WTC11 (cell line): ENCODE results near the gene GTSE1. TPM values are rescaled to one million over a fixed set of nuclear protein-coding genes. Genes with fewer than 3 reads are reported as not detected.

ENCODE experiments used
- ELF4 ChIP-seq: sonication (generic); formaldehyde crosslinking; IDR thresholded peaks from 2 replicates; pipeline ENCODE4 v1.8.1; 2022; ENCODE audit warnings: low read depth, mild to moderate bottlenecking, moderate library complexity, missing genetic modification reagents
- FOXP1 ChIP-seq: sonication (generic); formaldehyde crosslinking; IDR thresholded peaks from 2 replicates; pipeline ENCODE4 v1.8.0; 2022; ENCODE audit warnings: missing genetic modification reagents, mild to moderate bottlenecking, moderate library complexity, borderline replicate concordance
- JUN ChIP-seq: sonication (generic); formaldehyde crosslinking; IDR thresholded peaks from 2 replicates; pipeline ENCODE4 v1.8.0; 2023; ENCODE audit warnings: mild to moderate bottlenecking, missing genetic modification reagents
- OVOL2 ChIP-seq: fragments of 250-450 bp; sonication (Bioruptor Pico); IDR thresholded peaks from 2 replicates; pipeline ENCODE4 v1.9.0; 2021; ENCODE audit warnings: mild to moderate bottlenecking, borderline replicate concordance
- PRRX2 ChIP-seq: fragments of 250-450 bp; sonication (Bioruptor Pico); IDR thresholded peaks from 2 replicates; pipeline ENCODE4 v1.8.0; 2021; ENCODE audit warnings: mild to moderate bottlenecking
- RORB ChIP-seq: fragments of 250-450 bp; sonication (Bioruptor Pico); IDR thresholded peaks from 2 replicates; pipeline ENCODE4 v1.9.0; 2021; ENCODE audit warnings: mild to moderate bottlenecking
- SP1 ChIP-seq: sonication (generic); formaldehyde crosslinking; conservative IDR thresholded peaks from 2 replicates; pipeline ENCODE4 v1.8.1; 2022; ENCODE audit warnings: missing genetic modification reagents
- TCF7 ChIP-seq: sonication (generic); formaldehyde crosslinking; IDR thresholded peaks from 2 replicates; pipeline ENCODE4 v1.8.0; 2022; ENCODE audit warnings: mild to moderate bottlenecking, low read depth, missing genetic modification reagents, moderate library complexity
- ZNF219 ChIP-seq: sonication (generic); formaldehyde crosslinking; IDR thresholded peaks from 2 replicates; pipeline ENCODE4 v1.8.0; 2023; ENCODE audit warnings: missing genetic modification reagents, mild to moderate bottlenecking, borderline replicate concordance
- ZNF416 ChIP-seq: fragments of 250-450 bp; sonication (Bioruptor Pico); IDR thresholded peaks from 2 replicates; pipeline ENCODE4 v1.9.0; 2021; ENCODE audit warnings: mild to moderate bottlenecking, inconsistent platforms
- ZNF671 ChIP-seq: fragments of 250-450 bp; sonication (Bioruptor Pico); IDR thresholded peaks from 2 replicates; pipeline ENCODE4 v1.8.0; 2021; ENCODE audit warnings: mild to moderate bottlenecking
- total RNA-seq: library from RNA; stranded (reverse); gene quantifications from 3 replicates; pipeline ENCODE4 v1.2.3, GENCODE V29; 2021
- TF ChIP-seq, protein P1 (sequence below): fragments of 250-450 bp; sonication (Bioruptor Pico); IDR thresholded peaks from 2 replicates; pipeline ENCODE4 v1.9.0; 2021; ENCODE audit warnings: mild to moderate bottlenecking
- TF ChIP-seq, protein P2 (sequence below): sonication (generic); formaldehyde crosslinking; IDR thresholded peaks from 2 replicates; pipeline ENCODE4 v1.8.1; 2023; ENCODE audit warnings: mild to moderate bottlenecking, missing genetic modification reagents, borderline replicate concordance
- TF ChIP-seq, protein P3 (sequence below): sonication (generic); formaldehyde crosslinking; IDR thresholded peaks from 2 replicates; pipeline ENCODE4 v1.8.1; 2023; ENCODE audit warnings: mild to moderate bottlenecking, missing genetic modification reagents
- TF ChIP-seq, protein P4 (sequence below): sonication (generic); formaldehyde crosslinking; conservative IDR thresholded peaks from 2 replicates; pipeline ENCODE4 v1.8.1; 2023; ENCODE audit warnings: mild to moderate bottlenecking, low read depth, missing genetic modification reagents, moderate library complexity
- TF ChIP-seq, protein P5 (sequence below): sonication (generic); formaldehyde crosslinking; IDR thresholded peaks from 2 replicates; pipeline ENCODE4 v1.8.0; 2023; ENCODE audit warnings: missing genetic modification reagents
- TF ChIP-seq, protein P6 (sequence below): sonication (generic); formaldehyde crosslinking; conservative IDR thresholded peaks from 2 replicates; pipeline ENCODE4 v1.8.1; 2022; ENCODE audit warnings: mild to moderate bottlenecking, missing genetic modification reagents
- TF ChIP-seq, protein P7 (sequence below): fragments of 250-450 bp; sonication (Bioruptor Pico); conservative IDR thresholded peaks from 2 replicates; pipeline ENCODE4 v1.9.0; 2021; ENCODE audit warnings: mild to moderate bottlenecking
- TF ChIP-seq, protein P8 (sequence below): sonication (generic); formaldehyde crosslinking; IDR thresholded peaks from 2 replicates; pipeline ENCODE4 v1.8.1; 2022; ENCODE audit warnings: low read depth, missing genetic modification reagents, borderline replicate concordance

The GTSE1 gene
- total RNA-seq, 1 experiment from 2014 or later, result 56.1 TPM

DNA sequence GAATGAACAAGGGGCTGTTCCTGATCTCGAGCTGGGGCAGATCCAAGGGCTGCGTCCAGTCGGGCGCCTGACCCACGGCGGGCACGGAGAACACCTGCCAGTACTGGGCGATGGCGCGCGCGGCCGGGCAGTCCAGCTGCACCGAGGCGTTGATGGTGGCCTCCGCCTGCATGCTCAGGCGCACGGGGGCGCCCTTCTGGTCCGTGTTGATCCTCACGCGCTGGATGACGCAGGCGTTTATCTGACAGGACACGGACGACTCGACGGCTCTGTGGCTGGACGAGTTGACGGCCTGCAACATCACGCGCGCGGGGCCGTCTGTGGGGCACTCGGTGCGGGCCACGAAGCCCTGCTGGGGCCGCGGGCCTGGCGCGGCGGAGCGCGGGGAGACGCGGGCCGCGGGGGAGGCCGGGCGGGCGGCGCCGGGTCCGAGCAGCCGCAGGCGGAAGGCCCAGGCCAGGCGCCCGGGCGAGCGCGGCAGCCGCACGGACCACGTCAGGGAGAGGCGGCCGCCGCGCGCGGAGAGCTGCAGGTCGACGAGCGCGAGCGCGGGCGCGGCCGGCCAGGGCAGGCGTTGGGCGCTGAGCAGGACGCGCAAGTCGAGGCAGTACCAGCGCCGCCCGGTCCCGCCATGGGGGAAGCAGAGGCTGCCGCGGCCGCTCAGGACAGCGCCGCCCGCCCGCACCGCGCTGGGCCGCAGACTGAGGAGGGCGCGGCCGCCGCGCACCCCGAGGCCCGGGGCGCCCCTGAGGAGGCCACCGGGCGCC, 34.0 kb upstream of the GTSE1 start (continued):
- TF ChIP-seq, protein P1, sequence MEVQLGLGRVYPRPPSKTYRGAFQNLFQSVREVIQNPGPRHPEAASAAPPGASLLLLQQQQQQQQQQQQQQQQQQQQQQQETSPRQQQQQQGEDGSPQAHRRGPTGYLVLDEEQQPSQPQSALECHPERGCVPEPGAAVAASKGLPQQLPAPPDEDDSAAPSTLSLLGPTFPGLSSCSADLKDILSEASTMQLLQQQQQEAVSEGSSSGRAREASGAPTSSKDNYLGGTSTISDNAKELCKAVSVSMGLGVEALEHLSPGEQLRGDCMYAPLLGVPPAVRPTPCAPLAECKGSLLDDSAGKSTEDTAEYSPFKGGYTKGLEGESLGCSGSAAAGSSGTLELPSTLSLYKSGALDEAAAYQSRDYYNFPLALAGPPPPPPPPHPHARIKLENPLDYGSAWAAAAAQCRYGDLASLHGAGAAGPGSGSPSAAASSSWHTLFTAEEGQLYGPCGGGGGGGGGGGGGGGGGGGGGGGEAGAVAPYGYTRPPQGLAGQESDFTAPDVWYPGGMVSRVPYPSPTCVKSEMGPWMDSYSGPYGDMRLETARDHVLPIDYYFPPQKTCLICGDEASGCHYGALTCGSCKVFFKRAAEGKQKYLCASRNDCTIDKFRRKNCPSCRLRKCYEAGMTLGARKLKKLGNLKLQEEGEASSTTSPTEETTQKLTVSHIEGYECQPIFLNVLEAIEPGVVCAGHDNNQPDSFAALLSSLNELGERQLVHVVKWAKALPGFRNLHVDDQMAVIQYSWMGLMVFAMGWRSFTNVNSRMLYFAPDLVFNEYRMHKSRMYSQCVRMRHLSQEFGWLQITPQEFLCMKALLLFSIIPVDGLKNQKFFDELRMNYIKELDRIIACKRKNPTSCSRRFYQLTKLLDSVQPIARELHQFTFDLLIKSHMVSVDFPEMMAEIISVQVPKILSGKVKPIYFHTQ (CRISPR knock-in tag), result no peak
- TF ChIP-seq, protein P2, sequence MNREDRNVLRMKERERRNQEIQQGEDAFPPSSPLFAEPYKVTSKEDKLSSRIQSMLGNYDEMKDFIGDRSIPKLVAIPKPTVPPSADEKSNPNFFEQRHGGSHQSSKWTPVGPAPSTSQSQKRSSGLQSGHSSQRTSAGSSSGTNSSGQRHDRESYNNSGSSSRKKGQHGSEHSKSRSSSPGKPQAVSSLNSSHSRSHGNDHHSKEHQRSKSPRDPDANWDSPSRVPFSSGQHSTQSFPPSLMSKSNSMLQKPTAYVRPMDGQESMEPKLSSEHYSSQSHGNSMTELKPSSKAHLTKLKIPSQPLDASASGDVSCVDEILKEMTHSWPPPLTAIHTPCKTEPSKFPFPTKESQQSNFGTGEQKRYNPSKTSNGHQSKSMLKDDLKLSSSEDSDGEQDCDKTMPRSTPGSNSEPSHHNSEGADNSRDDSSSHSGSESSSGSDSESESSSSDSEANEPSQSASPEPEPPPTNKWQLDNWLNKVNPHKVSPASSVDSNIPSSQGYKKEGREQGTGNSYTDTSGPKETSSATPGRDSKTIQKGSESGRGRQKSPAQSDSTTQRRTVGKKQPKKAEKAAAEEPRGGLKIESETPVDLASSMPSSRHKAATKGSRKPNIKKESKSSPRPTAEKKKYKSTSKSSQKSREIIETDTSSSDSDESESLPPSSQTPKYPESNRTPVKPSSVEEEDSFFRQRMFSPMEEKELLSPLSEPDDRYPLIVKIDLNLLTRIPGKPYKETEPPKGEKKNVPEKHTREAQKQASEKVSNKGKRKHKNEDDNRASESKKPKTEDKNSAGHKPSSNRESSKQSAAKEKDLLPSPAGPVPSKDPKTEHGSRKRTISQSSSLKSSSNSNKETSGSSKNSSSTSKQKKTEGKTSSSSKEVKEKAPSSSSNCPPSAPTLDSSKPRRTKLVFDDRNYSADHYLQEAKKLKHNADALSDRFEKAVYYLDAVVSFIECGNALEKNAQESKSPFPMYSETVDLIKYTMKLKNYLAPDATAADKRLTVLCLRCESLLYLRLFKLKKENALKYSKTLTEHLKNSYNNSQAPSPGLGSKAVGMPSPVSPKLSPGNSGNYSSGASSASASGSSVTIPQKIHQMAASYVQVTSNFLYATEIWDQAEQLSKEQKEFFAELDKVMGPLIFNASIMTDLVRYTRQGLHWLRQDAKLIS (CRISPR knock-in tag), result peak; percentile 58; the same call in 1 of the 2 replicates
- TF ChIP-seq FOXP1 (CRISPR knock-in tag), result peak; percentile 98
- TF ChIP-seq, protein P3, sequence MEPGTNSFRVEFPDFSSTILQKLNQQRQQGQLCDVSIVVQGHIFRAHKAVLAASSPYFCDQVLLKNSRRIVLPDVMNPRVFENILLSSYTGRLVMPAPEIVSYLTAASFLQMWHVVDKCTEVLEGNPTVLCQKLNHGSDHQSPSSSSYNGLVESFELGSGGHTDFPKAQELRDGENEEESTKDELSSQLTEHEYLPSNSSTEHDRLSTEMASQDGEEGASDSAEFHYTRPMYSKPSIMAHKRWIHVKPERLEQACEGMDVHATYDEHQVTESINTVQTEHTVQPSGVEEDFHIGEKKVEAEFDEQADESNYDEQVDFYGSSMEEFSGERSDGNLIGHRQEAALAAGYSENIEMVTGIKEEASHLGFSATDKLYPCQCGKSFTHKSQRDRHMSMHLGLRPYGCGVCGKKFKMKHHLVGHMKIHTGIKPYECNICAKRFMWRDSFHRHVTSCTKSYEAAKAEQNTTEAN (CRISPR knock-in tag), result peak; percentile 89
- TF ChIP-seq, protein P4, sequence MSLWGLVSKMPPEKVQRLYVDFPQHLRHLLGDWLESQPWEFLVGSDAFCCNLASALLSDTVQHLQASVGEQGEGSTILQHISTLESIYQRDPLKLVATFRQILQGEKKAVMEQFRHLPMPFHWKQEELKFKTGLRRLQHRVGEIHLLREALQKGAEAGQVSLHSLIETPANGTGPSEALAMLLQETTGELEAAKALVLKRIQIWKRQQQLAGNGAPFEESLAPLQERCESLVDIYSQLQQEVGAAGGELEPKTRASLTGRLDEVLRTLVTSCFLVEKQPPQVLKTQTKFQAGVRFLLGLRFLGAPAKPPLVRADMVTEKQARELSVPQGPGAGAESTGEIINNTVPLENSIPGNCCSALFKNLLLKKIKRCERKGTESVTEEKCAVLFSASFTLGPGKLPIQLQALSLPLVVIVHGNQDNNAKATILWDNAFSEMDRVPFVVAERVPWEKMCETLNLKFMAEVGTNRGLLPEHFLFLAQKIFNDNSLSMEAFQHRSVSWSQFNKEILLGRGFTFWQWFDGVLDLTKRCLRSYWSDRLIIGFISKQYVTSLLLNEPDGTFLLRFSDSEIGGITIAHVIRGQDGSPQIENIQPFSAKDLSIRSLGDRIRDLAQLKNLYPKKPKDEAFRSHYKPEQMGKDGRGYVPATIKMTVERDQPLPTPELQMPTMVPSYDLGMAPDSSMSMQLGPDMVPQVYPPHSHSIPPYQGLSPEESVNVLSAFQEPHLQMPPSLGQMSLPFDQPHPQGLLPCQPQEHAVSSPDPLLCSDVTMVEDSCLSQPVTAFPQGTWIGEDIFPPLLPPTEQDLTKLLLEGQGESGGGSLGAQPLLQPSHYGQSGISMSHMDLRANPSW (CRISPR knock-in tag), result no peak
- no peak for TF ChIP-seq ZNF671
- TF ChIP-seq, protein P5, sequence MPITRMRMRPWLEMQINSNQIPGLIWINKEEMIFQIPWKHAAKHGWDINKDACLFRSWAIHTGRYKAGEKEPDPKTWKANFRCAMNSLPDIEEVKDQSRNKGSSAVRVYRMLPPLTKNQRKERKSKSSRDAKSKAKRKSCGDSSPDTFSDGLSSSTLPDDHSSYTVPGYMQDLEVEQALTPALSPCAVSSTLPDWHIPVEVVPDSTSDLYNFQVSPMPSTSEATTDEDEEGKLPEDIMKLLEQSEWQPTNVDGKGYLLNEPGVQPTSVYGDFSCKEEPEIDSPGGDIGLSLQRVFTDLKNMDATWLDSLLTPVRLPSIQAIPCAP (CRISPR knock-in tag), result peak; percentile 88; the same call in 1 of the 2 replicates
- TF ChIP-seq RORB (CRISPR knock-in tag), result no peak
- peak; percentile 38; the same call in 1 of the 2 replicates for TF ChIP-seq TCF7
- TF ChIP-seq OVOL2 (CRISPR knock-in tag), result no peak
- TF ChIP-seq, protein P6, sequence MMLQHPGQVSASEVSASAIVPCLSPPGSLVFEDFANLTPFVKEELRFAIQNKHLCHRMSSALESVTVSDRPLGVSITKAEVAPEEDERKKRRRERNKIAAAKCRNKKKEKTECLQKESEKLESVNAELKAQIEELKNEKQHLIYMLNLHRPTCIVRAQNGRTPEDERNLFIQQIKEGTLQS (CRISPR knock-in tag), result peak; percentile 51; the same call in 1 of the 2 replicates
- TF ChIP-seq, protein P7, sequence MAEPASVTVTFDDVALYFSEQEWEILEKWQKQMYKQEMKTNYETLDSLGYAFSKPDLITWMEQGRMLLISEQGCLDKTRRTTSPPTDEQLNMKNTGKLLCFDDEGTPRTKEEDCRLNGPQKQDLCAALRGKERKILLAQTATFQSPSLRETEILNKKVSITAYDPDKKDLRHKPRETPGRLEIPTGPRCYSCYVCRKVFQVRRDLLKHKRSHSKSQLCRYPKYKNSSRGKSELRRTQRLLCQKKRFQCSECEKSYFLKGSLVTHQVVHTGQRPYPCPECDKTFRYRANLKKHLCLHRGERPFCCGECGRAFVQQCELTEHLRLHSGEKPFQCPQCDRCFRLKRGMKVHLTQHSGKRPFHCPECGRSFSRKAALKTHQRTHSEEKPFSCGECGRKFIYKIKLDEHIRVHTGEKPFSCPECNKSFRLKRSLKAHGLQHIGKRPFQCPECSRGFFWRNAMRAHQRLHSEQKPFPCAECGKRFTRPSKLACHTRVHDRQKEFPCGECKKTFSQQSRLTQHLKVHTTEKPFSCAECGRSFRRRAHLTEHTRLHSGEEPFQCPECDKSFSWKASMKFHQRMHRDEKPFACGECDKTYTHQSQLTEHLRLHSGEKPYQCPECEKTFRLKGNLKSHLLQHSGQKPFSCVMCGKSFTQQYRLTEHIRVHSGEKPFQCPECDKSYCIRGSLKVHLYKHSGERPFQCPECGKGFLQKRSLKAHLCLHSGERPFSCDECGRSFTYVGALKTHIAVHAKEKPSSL (CRISPR knock-in tag), result no peak
- TF ChIP-seq SP1 (CRISPR knock-in tag), result peak; percentile 44; the same call in 1 of the 2 replicates
- TF ChIP-seq, protein P8, sequence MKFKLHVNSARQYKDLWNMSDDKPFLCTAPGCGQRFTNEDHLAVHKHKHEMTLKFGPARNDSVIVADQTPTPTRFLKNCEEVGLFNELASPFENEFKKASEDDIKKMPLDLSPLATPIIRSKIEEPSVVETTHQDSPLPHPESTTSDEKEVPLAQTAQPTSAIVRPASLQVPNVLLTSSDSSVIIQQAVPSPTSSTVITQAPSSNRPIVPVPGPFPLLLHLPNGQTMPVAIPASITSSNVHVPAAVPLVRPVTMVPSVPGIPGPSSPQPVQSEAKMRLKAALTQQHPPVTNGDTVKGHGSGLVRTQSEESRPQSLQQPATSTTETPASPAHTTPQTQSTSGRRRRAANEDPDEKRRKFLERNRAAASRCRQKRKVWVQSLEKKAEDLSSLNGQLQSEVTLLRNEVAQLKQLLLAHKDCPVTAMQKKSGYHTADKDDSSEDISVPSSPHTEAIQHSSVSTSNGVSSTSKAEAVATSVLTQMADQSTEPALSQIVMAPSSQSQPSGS (CRISPR knock-in tag), result peak; percentile 85; the same call in 1 of the 2 replicates
- no peak; the same call in 1 of the 2 replicates for TF ChIP-seq JUN (CRISPR knock-in tag)
- peak; percentile 90; the same call in 1 of the 2 replicates for TF ChIP-seq ZNF219 (CRISPR knock-in tag)
- TF ChIP-seq ZNF416 (CRISPR knock-in tag), result no peak
- TF ChIP-seq PRRX2 (CRISPR knock-in tag), result no peak
- peak; percentile 76 for TF ChIP-seq ELF4 (CRISPR knock-in tag)
